Measurements from ENCODE around the gene FBXO44.

- TF ChIP-seq CTCF (IDR thresholded peaks at IDR 0.05) (no peak), POLR2A (IDR thresholded peaks at IDR 0.05) (no peak), POLR2AphosphoS5 (IDR thresholded peaks at IDR 0.05) (no peak)
Observed at GRCh38 chr1:11682287-11682771, 27.7 kb downstream of the FBXO44 start.

Measured in breast epithelium (tissue), 3 donors.